Adrenal gland (tissue), 5 donors: Measurements from ENCODE around the gene SLC24A4.

Experiments
- CTCF ChIP-seq, 6 experiments: fragments of 450-650 bp in 4 of 6; fragments of 200-600 bp in 2 of 6; sonication (generic) in 1 of 6; IDR thresholded peaks; 1 replicate in 5 of 6; 2 replicates in 1 of 6; pipeline versions ENCODE4 v1.5.1 to v1.8.0; 2016 to 2021; ENCODE audit warnings: antibody characterized with exemption in 6 of 6, mild to moderate bottlenecking in 2 of 6, moderate library complexity in 1 of 6
- POLR2A ChIP-seq, 2 donors: fragments of 450-650 bp; IDR thresholded peaks; one replicate each; pipeline ENCODE4 v1.6.1; 2017; ENCODE audit warnings: antibody characterized with exemption in 2 of 2, mild to moderate bottlenecking in 2 of 2, moderate library complexity in 1 of 2
- donor health status: DM: no; HTN: no; CAD: no.

GRCh38 chr14:92339426-92339825 lies 16.5 kb downstream of the SLC24A4 start:
- TF ChIP-seq CTCF (IDR thresholded peaks at IDR 0.05) (no peak), POLR2A (IDR thresholded peaks at IDR 0.05) (no peak)
